K562 (cell line): ENCODE data around the gene LIMS1. TPM values are rescaled to one million over a fixed set of nuclear protein-coding genes. Genes with fewer than 3 reads are reported as not detected.
A peak's percentile ranks its signal among the peaks of the same experiment; 100 is the strongest.

Source experiments
- ATAC-seq: fragments of 200-7000 bp; cut with Tn5 transposase; 3 replicates; pipeline ENCODE4 v1.9.1; 2020; ENCODE audit warnings: moderate library complexity
- BruUV-seq: library from RNA; stranded (reverse); fragments of 400-500 nt; replicated peaks from 2 replicates; lab custom pipeline; 2021; lab: Mats Ljungman, UMichigan
- CTCF ChIA-PET: fragments of 300-600 bp; formaldehyde crosslinking; extraction: SDS; loops from one replicate; lab custom pipeline; 2021; ENCODE audit warnings: low intra/inter-chr PET ratio; lab: Yijun Ruan, JAX
- POLR2A ChIA-PET: fragments of 300-600, 350-650 bp; sonication (Branson Sonifier 250); formaldehyde crosslinking; extraction: SDS; loops from one replicate; lab custom pipeline; 2021; ENCODE audit warnings: antibody characterized with exemption, inconsistent platforms; lab: Yijun Ruan, JAX
- DNase-seq, 4 experiments: peaks; one replicate each; pipeline versions ENCODE4 v3.0.0 to v3.0.0-alpha.2; 2011 to 2018; ENCODE audit warnings: low spot score in 3 of 4, mixed read lengths in 3 of 4; ENCODE audit errors: extremely low read depth in 1 of 4
- FAIRE-seq: peaks from 2 replicates; lab custom pipeline; 2011; peaks lifted over from hg19 to GRCh38; lab: Jason Lieb, UNC
- H2AFZ ChIP-seq: 2 replicates; pipeline ENCODE4 v1.6.0; 2011; ENCODE audit warnings: low read depth, low read length, control low read depth, inconsistent platforms
- H3K27ac ChIP-seq: fragments of 200-600 bp; 3 replicates; pipeline ENCODE4 v1.8.0; 2011; ENCODE audit warnings: low read depth, mild to moderate bottlenecking, control low read depth, inconsistent platforms, low read length, moderate library complexity, mixed read lengths; ENCODE audit errors: extremely low read depth
- H3K27me3 ChIP-seq, 2 experiments: fragments of 300-600 bp in 1 of 2; 2 replicates in 1 of 2; 3 replicates in 1 of 2; pipeline versions ENCODE4 v1.6.0 to v1.8.0; 2011; ENCODE audit warnings: inconsistent platforms in 2 of 2, low read length in 2 of 2, mild to moderate bottlenecking in 1 of 2, mixed read lengths in 1 of 2, moderate library complexity in 1 of 2; ENCODE audit not compliant: control insufficient read depth in 2 of 2, insufficient read depth in 2 of 2
- H3K36me3 ChIP-seq: fragments of 300-600 bp; 3 replicates; pipeline ENCODE4 v1.8.0; 2011; ENCODE audit warnings: mild to moderate bottlenecking, low read length, inconsistent platforms; ENCODE audit not compliant: control insufficient read depth, insufficient read depth
- H3K4me1 ChIP-seq, 2 experiments: fragments of 200-600 bp in 1 of 2; replicated peaks in 1 of 2; 2 replicates in 1 of 2; 3 replicates in 1 of 2; pipeline versions ENCODE4 v1.5.1 to v1.8.0; 2011; ENCODE audit warnings: inconsistent platforms in 2 of 2, low read length in 2 of 2, mild to moderate bottlenecking in 1 of 2, mixed read lengths in 1 of 2, moderate library complexity in 1 of 2; ENCODE audit not compliant: control insufficient read depth in 2 of 2, insufficient read depth in 2 of 2
- H3K4me2 ChIP-seq: 2 replicates; pipeline ENCODE4 v1.6.1; 2011; ENCODE audit warnings: low read length, control low read depth, inconsistent platforms, mixed read lengths; ENCODE audit not compliant: insufficient read depth
- H3K4me3 ChIP-seq: fragments of 200-600 bp; sonication (generic), shearing (Covaris generic); 2 replicates; pipeline ENCODE4 v1.5.1; 2016; ENCODE audit warnings: control low read depth, inconsistent platforms
- H3K79me2 ChIP-seq: fragments of 200-600 bp; 3 replicates; pipeline ENCODE4 v1.8.0; 2011; ENCODE audit warnings: low read length, inconsistent platforms; ENCODE audit not compliant: control insufficient read depth, insufficient read depth
- H3K9ac ChIP-seq, 2 experiments: 2 replicates each; pipeline versions ENCODE4 v1.6.0 to v1.6.1; 2011; ENCODE audit warnings: low read depth in 2 of 2, low read length in 2 of 2, control low read depth in 1 of 2, inconsistent platforms in 1 of 2, mild to moderate bottlenecking in 1 of 2, mixed read lengths in 1 of 2; ENCODE audit not compliant: insufficient read depth in 1 of 2
- H3K9me1 ChIP-seq: one replicate; pipeline ENCODE4 v1.6.0; 2011; ENCODE audit warnings: inconsistent platforms, mild to moderate bottlenecking, low read length, moderate library complexity; ENCODE audit not compliant: control insufficient read depth, insufficient read depth
- H3K9me3 ChIP-seq: replicated peaks from 2 replicates; pipeline ENCODE4 v1.5.1; 2011; ENCODE audit warnings: low read depth, low read length, inconsistent platforms; ENCODE audit not compliant: control insufficient read depth, insufficient read depth
- H4K20me1 ChIP-seq: replicated peaks from 2 replicates; pipeline ENCODE4 v1.6.1; 2011; ENCODE audit warnings: low read length, inconsistent platforms, mixed read lengths; ENCODE audit not compliant: control insufficient read depth, insufficient read depth
- CBFB ChIP-seq: sonication (generic); formaldehyde crosslinking; IDR thresholded peaks from 2 replicates; pipeline ENCODE4 v1.4.0; 2020; ENCODE audit warnings: mild to moderate bottlenecking, missing genetic modification reagents
- CBX5 ChIP-seq: IDR thresholded peaks from 2 replicates; pipeline ENCODE4 v1.6.1; 2014; ENCODE audit warnings: low read depth, borderline replicate concordance
- CEBPG ChIP-seq, 3 experiments: fragments of 200-800 bp in 1 of 3; sonication (Bioruptor generic) in 1 of 3; sonication (generic) in 1 of 3; formaldehyde crosslinking in 1 of 3; IDR thresholded peaks in 2 of 3; conservative IDR thresholded peaks in 1 of 3; 2 replicates each; pipeline versions ENCODE4 v1.6.1 to v1.8.0; 2016 to 2022; ENCODE audit warnings: missing compliant biosample characterization in 2 of 3, missing genetic modification characterization in 2 of 3, mild to moderate bottlenecking in 1 of 3, missing genetic modification reagents in 1 of 3
- CUX1 ChIP-seq: fragments of 200-800 bp; sonication (Bioruptor generic); IDR thresholded peaks from 2 replicates; pipeline ENCODE4 v1.6.1; 2016; ENCODE audit warnings: missing genetic modification characterization, missing compliant biosample characterization
- FIP1L1 ChIP-seq: fragments of 200-400 bp; formaldehyde crosslinking; IDR thresholded peaks from 2 replicates; pipeline ENCODE4 v1.6.1; 2018; ENCODE audit warnings: mild to moderate bottlenecking, low read depth, low read length; ENCODE audit not compliant: poor library complexity, severe bottlenecking
- FOXA3 ChIP-seq, 2 experiments: fragments of 450-650 bp in 1 of 2; sonication (generic) in 1 of 2; formaldehyde crosslinking; IDR thresholded peaks in 1 of 2; conservative IDR thresholded peaks in 1 of 2; 2 replicates each; pipeline versions ENCODE4 v1.4.0 to v1.8.0; 2020 to 2022; ENCODE audit warnings: mild to moderate bottlenecking in 2 of 2, missing genetic modification reagents in 1 of 2
- MXI1 ChIP-seq: IDR thresholded peaks from 2 replicates; pipeline ENCODE4 v1.6.1; 2011; ENCODE audit warnings: low read depth, mild to moderate bottlenecking, improper control_type of control experiment, low read length
- NR4A1 ChIP-seq, 2 experiments: fragments of 250-450 bp in 1 of 2; fragments of 450-650 bp in 1 of 2; sonication (Bioruptor Pico) in 1 of 2; IDR thresholded peaks; 2 replicates each; pipeline versions ENCODE4 v1.4.0 to v1.6.1; 2016 to 2020; ENCODE audit warnings: mild to moderate bottlenecking in 2 of 2, missing compliant biosample characterization in 1 of 2, missing genetic modification characterization in 1 of 2, moderate library complexity in 1 of 2
- SNIP1 ChIP-seq: fragments of 450-650 bp; IDR thresholded peaks from 2 replicates; pipeline ENCODE4 v1.7.1; 2017; ENCODE audit warnings: low read depth, mild to moderate bottlenecking
- TAF1 ChIP-seq: IDR thresholded peaks from 2 replicates; pipeline ENCODE4 v1.6.1; 2011; ENCODE audit warnings: mild to moderate bottlenecking, low read length, moderate library complexity; ENCODE audit not compliant: insufficient read depth, control insufficient read depth, severe bottlenecking; ENCODE audit errors: extremely low read depth
- TCF7 ChIP-seq: sonication (generic); IDR thresholded peaks from 2 replicates; pipeline ENCODE4 v1.6.1; 2016; ENCODE audit warnings: antibody characterized with exemption, borderline replicate concordance
- ZNF133 ChIP-seq: fragments of 250-450 bp; sonication (Bioruptor Pico); IDR thresholded peaks from 2 replicates; pipeline ENCODE4 v1.4.0; 2020; ENCODE audit warnings: mild to moderate bottlenecking
- ZNF644 ChIP-seq: fragments of 200-800 bp; sonication (Bioruptor generic); IDR thresholded peaks from 2 replicates; pipeline ENCODE4 v1.6.1; 2016; ENCODE audit warnings: low read depth, missing genetic modification characterization, missing compliant biosample characterization
- ZNF76 ChIP-seq: fragments of 250-450 bp; sonication (Bioruptor Pico); IDR thresholded peaks from 2 replicates; pipeline ENCODE4 v1.4.0; 2020; ENCODE audit warnings: mild to moderate bottlenecking, moderate library complexity, borderline replicate concordance
- ZNF780A ChIP-seq: fragments of 250-450 bp; sonication (Bioruptor Pico); IDR thresholded peaks from 2 replicates; pipeline ENCODE4 v1.5.0; 2021; ENCODE audit warnings: mild to moderate bottlenecking
- in situ Hi-C: fragments of 300-500 bp; cut with MboI; formaldehyde crosslinking; loops from 4 replicates; pipeline ENCODE4 v1.15.0; 2018; ENCODE audit warnings: inconsistent platforms, mixed read lengths
- intact Hi-C: fragments of 100-400 bp; cut with micrococcal nuclease; formaldehyde crosslinking; loops from 2 replicates; pipeline ENCODE4 v1.14.2; 2022
- polyA plus RNA-seq, 8 experiments: library from polyadenylated mRNA; depleted of rRNA in 4 of 8; stranded (reverse) in 5 of 8; unstranded in 3 of 8; fragments of >200 nt; fragmentation: Nextera tagmentation in 2 of 8; fragmentation: Illumina TruSeq in 1 of 8; extraction: Ambion mirVana in 2 of 8; extraction: Trizol in 1 of 8; gene quantifications; 2 replicates each; pipeline versions ENCODE4 v1.2.1 to v1.2.3, GENCODE V29; 2011 to 2014; ENCODE audit warnings: inconsistent platforms in 1 of 8, missing spikeins in 1 of 8
- total RNA-seq, 7 experiments: library from RNA; depleted of rRNA in 6 of 7; stranded (reverse); fragments of >200 nt in 6 of 7; fragmentation: Illumina TruSeq in 2 of 7; extraction: Trizol in 2 of 7; gene quantifications; 2 replicates each; pipeline versions ENCODE4 v1.2.1 to v1.2.3, GENCODE V29; 2011 to 2021; ENCODE audit warnings: low replicate concordance in 1 of 7

Gene LIMS1
- total and polyA plus RNA-seq, 9 of the 15 experiments (the other 6 are each of a cell fraction or from before 2014, with no cell fraction given) = 52.8 to 134 (median 81.0) TPM

DNA sequence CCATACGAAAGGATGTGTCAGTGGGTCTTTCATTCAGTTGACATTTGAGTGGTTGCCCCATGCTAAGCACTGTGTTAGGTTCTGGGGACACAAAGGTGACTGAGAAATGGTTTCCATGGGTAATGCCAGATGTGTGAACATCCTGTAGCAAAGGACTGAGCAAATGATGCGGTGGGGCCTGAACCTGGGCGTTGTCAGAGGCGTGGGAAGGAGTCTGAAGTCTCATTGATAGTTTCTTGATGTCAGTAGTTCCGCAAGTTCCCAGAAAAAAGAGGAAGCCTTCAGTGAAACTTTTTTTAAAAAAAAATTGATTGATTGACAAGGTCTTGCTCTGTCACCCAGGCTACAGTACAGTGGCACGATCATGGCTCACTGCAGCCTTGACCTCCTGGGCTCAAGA lies 56.9 kb downstream of the LIMS1 start (continued):
- 0 out of 2 replicates have a peak, but pooled peaks have one; percentile 30 for TF ChIP-seq ZNF644 (tag)
- TF ChIP-seq CBFB (CRISPR knock-in tag) = no peak
- TF ChIP-seq, all 486 proteins: peak for 23

DNA sequence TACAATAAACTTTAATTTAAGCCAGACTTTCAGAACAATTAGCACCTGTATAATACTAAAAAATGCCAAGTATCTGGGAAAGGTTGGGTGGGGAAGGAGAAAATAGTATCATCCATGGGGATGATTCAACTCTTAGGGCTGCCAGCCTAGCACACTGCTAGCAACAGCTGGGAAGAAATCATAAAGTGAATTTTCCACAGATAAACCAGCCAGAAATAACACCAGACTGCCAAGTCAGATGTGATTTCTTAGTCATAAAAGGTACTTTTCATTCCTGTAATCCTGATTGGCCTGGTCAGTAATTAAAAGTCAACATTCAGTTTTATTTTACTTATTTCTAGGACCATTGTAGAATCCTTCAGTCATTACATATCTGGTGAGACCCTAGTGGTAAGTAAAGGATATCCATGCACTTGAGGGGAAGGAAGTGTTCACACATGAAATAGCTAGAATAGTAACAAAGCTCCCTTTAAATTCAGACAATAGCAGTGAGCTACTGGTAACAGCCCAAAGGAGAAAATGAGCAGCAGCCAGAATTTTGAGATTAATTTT lies 59.4 kb downstream of the LIMS1 start:
- DNase-seq (no peak), FAIRE-seq (no peak), ATAC-seq (peak; percentile 11; the same call in 1 of the 3 replicates)
- Histone ChIP-seq H3K4me3 (no peak overlapping the region), H3K4me2 (peak overlapping the region; percentile 66), H3K79me2 (peaks cover 88% of the 10 kb centered on the region), H3K36me3 (no peaks in the 10 kb centered on the region; the same call in 1 of the 3 replicates), H2AFZ (no peak overlapping the region), H4K20me1 (no peaks in the 10 kb centered on the region), H3K4me1 (peaks cover 12 to 55% of the 10 kb centered on the region in 2 experiments; a peak in 4 of 5 replicates), H3K9ac (peak overlapping the region in 1 of 2 experiments; percentile 69; a peak in 2 of 4 replicates), H3K9me3 (no peaks in the 10 kb centered on the region), H3K9me1 (no peaks in the 10 kb centered on the region), H3K27ac (peak overlapping the region; percentile 94), H3K27me3 (no peaks in the 10 kb centered on the region)
- ChIA-PET CTCF (no interaction called here), POLR2A (interaction anchor here (0.9 to 1.5 kb wide), 5 partner anchors 17 to 145 kb away, joined by 3 to 5 read pairs (median 3); partner anchors contain the start of gene GCC2)
- in situ Hi-C loops (loop anchor here (25.0 kb wide), 1 partner anchor 656 kb away; no protein-coding TSS in a partner anchor), intact Hi-C loops (no loop called here)
- no TSS peak for BruUV-seq
- TF ChIP-seq ZNF76 (no peak), ZNF133 (CRISPR knock-in tag) (no peak), TCF7 (no peak), TAF1 (no peak), CBX5 (no peak), CUX1 (CRISPR knock-in tag) (0 out of 2 replicates have a peak, but pooled peaks have one; percentile 45), FOXA3 (CRISPR knock-in tag; conservative IDR thresholded peaks at IDR 0.05 in 1 of 2, IDR thresholded peaks at IDR 0.05 in 1 of 2) (no peak), CEBPG (CRISPR knock-in tag; IDR thresholded peaks at IDR 0.05) (no peak), CEBPG (tag; conservative IDR thresholded peaks at IDR 0.05 in 1 of 2, IDR thresholded peaks at IDR 0.05 in 1 of 2) (no peak), MXI1 (no peak), SNIP1 (no peak), FIP1L1 (no peak), ZNF780A (CRISPR knock-in tag) (no peak), NR4A1 (CRISPR knock-in tag; IDR thresholded peaks at IDR 0.05) (no peak), NR4A1 (tag; IDR thresholded peaks at IDR 0.05) (no peak)
